ENCODE data around the gene SLC49A3.

The SLC49A3 gene

GRCh38 chr4:658681-659667 is 30.0 kb downstream of the SLC49A3 start:
- DNase-seq (ENCODE audit: low read depth), result no peak
- no peak overlapping the region for H3K4me3 ChIP-seq (ENCODE audit: low read depth, low read length)

GRCh38 chr4:657834-658667 is 30.9 kb downstream of the SLC49A3 start:
- no peak overlapping the region for H3K4me3 ChIP-seq (ENCODE audit: low read depth, low read length)
- DNase-seq (ENCODE audit: low read depth), result no peak

- H3K4me3 ChIP-seq (ENCODE audit: low read depth, low read length), result no peak overlapping the region
- DNase-seq (ENCODE audit: low read depth), result no peak
Observed at GRCh38 chr4:657338-657833, 31.6 kb downstream of the SLC49A3 start.

GRCh38 chr4:656436-657337 is 32.3 kb downstream of the SLC49A3 start:
- DNase-seq (ENCODE audit: low read depth), result no peak
- H3K4me3 ChIP-seq (ENCODE audit: low read depth, low read length), result no peak overlapping the region

GRCh38 chr4:655464-656151 is 33.3 kb downstream of the SLC49A3 start:
- no peak for DNase-seq (ENCODE audit: low read depth)
- H3K4me3 ChIP-seq (ENCODE audit: low read depth, low read length), result no peak overlapping the region

GRCh38 chr4:654871-655463 is 34.0 kb downstream of the SLC49A3 start:
- H3K4me3 ChIP-seq (ENCODE audit: low read depth, low read length), result no peak overlapping the region
- DNase-seq (ENCODE audit: low read depth), result no peak

- no peak for DNase-seq (ENCODE audit: low read depth)
- no peak overlapping the region for H3K4me3 ChIP-seq (ENCODE audit: low read depth, low read length)
Observed at GRCh38 chr4:654503-654845, 34.5 kb downstream of the SLC49A3 start.

GRCh38 chr4:653831-654502 is 35.0 kb downstream of the SLC49A3 start:
- DNase-seq (ENCODE audit: low read depth), result no peak
- no peak overlapping the region for H3K4me3 ChIP-seq (ENCODE audit: low read depth, low read length)

GRCh38 chr4:653080-653821 is 35.7 kb downstream of the SLC49A3 start:
- H3K4me3 ChIP-seq (ENCODE audit: low read depth, low read length), result no peak overlapping the region
- no peak for DNase-seq (ENCODE audit: low read depth)

- DNase-seq (ENCODE audit: low read depth), result no peak
- no peak overlapping the region for H3K4me3 ChIP-seq (ENCODE audit: low read depth, low read length)
Observed at GRCh38 chr4:651884-652642, 36.9 kb downstream of the SLC49A3 start.

- DNase-seq (ENCODE audit: low read depth), result no peak
- H3K4me3 ChIP-seq (ENCODE audit: low read depth, low read length), result no peak overlapping the region
Observed at GRCh38 chr4:650951-651883, 37.7 kb downstream of the SLC49A3 start.

GRCh38 chr4:650461-650860 is 38.5 kb downstream of the SLC49A3 start:
- no peak for DNase-seq (ENCODE audit: low read depth)
- no peak overlapping the region for H3K4me3 ChIP-seq (ENCODE audit: low read depth, low read length)

GRCh38 chr4:649751-650310 is 39.1 kb downstream of the SLC49A3 start:
- no peak for DNase-seq (ENCODE audit: low read depth)
- H3K4me3 ChIP-seq (ENCODE audit: low read depth, low read length), result no peak overlapping the region

- no peak overlapping the region for H3K4me3 ChIP-seq (ENCODE audit: low read depth, low read length)
- DNase-seq (ENCODE audit: low read depth), result no peak
Observed at GRCh38 chr4:649293-649625, 39.7 kb downstream of the SLC49A3 start.

GRCh38 chr4:648579-649292 is 40.2 kb downstream of the SLC49A3 start:
- H3K4me3 ChIP-seq (ENCODE audit: low read depth, low read length), result no peak overlapping the region
- DNase-seq (ENCODE audit: low read depth), result no peak

All from skeletal muscle cell (primary cell).